Fibroblast of lung (primary cell): ENCODE data around the gene IBTK.

Experiments
- CTCF ChIP-seq, 2 donors: IDR thresholded peaks in 1 of 2; conservative IDR thresholded peaks in 1 of 2; 1 replicate in 1 of 2; 2 replicates in 1 of 2; pipeline ENCODE4 v1.5.1; 2011 to 2012; ENCODE audit warnings: low read length in 2 of 2, control low read depth in 1 of 2, inconsistent platforms in 1 of 2, low read depth in 1 of 2, mild to moderate bottlenecking in 1 of 2
- EZH2 ChIP-seq: IDR thresholded peaks from 2 replicates; pipeline ENCODE4 v1.5.1; 2012; ENCODE audit warnings: low read length, control low read depth, mild to moderate bottlenecking; ENCODE audit errors: missing control alignments

- TF ChIP-seq EZH2 (no peak), CTCF (conservative IDR thresholded peaks at IDR 0.05 in 1 of 2, IDR thresholded peaks at IDR 0.05 in 1 of 2; ENCODE audit: low read depth in 1 of 2, low read length in 2 of 2) (no peak)
Observed at GRCh38 chr6:82273295-82273694, 25.8 kb upstream of the IBTK start.
